GM12874 (cell line): ENCODE measurements around the gene PLPPR4.

Source experiments
- TF ChIP-seq, protein P1 (sequence below): IDR thresholded peaks from 2 replicates; pipeline ENCODE4 v1.5.1; 2011; ENCODE audit warnings: low read depth, mild to moderate bottlenecking, control low read depth, low read length, moderate library complexity; ENCODE audit not compliant: insufficient read depth

Gene PLPPR4, protein sequence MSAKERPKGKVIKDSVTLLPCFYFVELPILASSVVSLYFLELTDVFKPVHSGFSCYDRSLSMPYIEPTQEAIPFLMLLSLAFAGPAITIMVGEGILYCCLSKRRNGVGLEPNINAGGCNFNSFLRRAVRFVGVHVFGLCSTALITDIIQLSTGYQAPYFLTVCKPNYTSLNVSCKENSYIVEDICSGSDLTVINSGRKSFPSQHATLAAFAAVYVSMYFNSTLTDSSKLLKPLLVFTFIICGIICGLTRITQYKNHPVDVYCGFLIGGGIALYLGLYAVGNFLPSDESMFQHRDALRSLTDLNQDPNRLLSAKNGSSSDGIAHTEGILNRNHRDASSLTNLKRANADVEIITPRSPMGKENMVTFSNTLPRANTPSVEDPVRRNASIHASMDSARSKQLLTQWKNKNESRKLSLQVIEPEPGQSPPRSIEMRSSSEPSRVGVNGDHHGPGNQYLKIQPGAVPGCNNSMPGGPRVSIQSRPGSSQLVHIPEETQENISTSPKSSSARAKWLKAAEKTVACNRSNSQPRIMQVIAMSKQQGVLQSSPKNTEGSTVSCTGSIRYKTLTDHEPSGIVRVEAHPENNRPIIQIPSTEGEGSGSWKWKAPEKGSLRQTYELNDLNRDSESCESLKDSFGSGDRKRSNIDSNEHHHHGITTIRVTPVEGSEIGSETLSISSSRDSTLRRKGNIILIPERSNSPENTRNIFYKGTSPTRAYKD

DNA sequence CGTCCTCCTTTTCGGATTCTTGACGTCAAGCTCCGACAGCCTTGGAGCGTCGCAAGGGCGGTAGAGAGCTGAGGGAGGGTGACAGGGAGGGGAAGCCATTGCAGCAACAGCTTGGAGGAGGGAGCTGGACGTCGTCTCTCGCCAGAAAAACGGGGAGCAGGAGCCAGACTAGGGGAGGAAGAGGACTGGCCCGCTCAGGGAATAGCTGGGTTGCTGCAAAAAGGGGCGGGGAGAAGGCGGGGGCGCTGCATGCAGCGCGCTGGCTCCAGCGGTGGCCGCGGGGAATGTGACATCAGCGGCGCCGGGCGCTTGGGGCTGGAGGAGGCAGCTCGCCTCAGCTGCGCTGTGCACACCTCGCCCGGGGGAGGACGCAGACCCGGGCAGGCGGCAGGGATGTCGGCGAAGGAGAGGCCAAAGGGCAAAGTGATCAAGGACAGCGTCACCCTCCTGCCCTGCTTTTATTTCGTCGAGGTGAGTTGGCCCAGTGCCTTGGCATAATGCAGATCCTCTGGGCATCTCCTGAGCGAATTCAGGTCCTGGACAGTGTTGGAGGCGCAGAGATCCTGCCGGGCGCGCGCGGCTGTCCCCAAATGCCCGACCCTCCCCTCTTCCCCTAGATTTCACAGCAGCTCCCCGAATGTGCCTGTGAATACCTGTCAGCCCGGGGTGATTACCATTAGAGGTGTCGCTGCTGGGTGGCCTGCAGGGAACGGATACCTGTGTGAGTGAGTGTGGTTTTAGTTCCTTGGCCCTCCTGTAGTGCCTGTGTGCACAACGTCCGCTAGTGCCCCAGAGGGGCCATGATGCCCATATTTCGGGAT lies at the start of gene PLPPR4:
PLPPR4 (plus strand) TSS at position 292 of the 821 bp plus-strand sequence; CDS start at position 394, 102 bp downstream.
- TF ChIP-seq, protein P1, sequence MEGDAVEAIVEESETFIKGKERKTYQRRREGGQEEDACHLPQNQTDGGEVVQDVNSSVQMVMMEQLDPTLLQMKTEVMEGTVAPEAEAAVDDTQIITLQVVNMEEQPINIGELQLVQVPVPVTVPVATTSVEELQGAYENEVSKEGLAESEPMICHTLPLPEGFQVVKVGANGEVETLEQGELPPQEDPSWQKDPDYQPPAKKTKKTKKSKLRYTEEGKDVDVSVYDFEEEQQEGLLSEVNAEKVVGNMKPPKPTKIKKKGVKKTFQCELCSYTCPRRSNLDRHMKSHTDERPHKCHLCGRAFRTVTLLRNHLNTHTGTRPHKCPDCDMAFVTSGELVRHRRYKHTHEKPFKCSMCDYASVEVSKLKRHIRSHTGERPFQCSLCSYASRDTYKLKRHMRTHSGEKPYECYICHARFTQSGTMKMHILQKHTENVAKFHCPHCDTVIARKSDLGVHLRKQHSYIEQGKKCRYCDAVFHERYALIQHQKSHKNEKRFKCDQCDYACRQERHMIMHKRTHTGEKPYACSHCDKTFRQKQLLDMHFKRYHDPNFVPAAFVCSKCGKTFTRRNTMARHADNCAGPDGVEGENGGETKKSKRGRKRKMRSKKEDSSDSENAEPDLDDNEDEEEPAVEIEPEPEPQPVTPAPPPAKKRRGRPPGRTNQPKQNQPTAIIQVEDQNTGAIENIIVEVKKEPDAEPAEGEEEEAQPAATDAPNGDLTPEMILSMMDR: no peak

DNA sequence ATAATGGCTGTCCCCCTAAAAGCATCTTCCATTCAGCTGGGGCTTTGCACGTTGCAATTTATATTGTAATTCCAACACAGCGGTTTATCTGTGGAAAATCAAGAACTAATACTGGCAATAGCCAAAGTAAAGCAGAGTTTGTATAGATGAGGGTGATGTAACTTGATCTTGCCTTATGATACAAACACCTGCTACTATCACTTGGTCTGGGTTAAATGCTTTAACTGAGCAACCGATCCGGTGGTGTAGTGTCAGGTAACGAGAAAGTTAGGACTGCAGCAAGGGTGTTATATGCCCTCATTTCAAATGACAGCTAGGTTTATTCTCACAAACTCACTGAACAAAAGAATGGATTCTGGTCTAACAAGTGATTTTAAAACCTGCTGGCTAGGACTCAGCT lies 47.3 kb upstream of the PLPPR4 start:
- TF ChIP-seq, protein P1: no peak

DNA sequence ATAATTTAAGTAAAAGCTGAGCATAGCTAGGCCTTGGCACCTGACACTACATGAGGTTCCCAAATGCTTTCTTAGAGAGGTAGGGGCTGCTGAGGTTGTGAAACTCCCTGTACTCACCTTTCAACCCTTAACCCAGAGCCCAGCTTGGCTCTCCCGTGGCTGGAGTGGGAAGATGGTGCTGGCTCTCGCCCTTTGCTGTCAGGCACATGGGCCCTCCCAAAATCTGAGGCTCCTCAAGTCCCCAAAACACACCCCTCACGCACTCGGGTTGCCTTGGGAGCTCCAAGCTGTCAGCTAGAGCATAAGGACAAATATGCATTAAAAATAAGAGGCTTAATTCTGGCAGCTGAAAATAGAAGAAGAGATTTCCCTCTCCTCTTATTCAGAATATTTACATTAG lies 46.7 kb upstream of the PLPPR4 start:
- TF ChIP-seq, protein P1: no peak

DNA sequence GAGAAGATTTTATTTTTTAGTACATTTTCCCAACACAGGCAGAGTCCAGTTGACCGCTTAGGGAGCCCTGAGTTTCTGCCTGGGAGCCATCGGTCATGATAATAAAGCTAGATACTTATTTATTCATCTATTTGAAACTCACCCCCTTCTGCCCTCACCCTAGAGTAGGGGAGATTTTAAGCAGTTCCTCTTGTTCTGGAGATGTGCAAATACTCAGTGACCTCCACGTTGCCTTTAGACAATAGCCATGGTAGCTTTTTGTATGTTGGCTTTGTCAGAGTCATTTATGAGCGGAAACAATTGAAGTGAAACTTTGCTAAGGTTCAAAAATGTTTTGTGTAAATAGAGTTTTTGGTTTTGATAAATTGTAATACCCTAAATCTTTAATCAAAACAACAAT lies 45.7 kb upstream of the PLPPR4 start:
- TF ChIP-seq, protein P1: no peak

DNA sequence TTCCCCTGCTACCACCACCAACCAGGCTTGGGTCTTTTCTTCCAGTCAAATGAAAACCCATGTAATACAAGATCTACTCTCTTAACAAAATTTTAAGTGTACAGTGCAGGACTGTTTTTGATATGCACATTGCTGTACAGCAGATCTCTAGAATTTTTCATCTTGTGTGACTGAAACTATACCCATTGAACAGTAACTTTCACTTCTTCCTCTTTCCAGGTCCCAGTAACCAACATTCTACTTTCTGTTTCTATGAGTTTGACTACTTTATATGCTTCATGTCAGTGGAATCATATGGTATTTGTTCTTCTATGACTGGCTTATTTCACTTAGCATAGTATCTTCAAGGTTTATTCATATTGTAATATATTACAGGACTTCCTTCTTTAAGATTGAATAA lies 45.3 kb upstream of the PLPPR4 start:
- TF ChIP-seq, protein P1: no peak

DNA sequence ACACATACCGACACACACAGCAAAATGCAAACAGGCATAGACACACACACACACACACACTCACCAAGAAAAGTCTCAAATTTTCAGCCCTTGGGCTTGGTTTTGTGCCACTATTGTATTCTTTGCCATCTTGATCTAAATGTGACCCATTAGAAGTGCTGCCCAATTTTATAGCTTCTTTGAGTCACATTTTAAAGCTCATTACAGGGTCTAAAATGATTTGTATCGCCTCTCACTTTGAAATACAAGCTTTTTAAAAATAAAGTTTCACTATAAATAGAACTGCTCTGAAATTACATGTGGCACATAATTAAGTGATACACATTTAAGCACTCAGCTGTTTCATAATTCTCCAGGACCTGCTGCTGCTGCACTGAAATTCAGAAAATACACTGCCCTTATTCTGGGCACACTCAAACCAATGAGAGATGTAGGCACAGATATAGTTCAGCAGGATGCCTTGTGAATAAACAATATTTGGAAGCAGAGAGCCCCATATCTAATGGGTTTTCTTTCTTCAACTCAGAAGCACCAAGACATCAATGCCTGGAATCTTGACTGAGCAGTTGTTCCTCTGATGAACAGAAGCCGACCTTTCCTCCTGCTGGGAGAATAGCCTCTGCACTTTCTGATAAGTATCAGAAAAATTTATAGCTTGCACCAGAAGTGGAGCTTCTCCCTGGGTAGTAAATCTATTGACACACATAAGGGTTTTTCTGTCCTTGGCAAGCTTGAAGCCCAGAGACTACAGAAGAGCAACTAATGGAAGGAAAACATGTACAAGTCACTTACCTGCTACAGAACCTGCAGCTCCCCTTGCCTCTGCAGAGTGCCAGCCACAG lies 37.0 kb upstream of the PLPPR4 start:
- TF ChIP-seq, protein P1: no peak
